Stomach smooth muscle (tissue), 2 donors: ENCODE data around the gene FAM3A.

ENCODE experiments used
- H3K27ac ChIP-seq: one replicate; pipeline ENCODE4 v1.7.0; 2013; ENCODE audit warnings: mild to moderate bottlenecking, low read length, inconsistent platforms
- H3K27me3 ChIP-seq, 2 donors: one replicate each; pipeline ENCODE4 v1.7.0; 2013; ENCODE audit warnings: low read length in 2 of 2; ENCODE audit not compliant: insufficient read depth in 2 of 2, control insufficient read depth in 1 of 2
- H3K36me3 ChIP-seq, 2 donors: one replicate each; pipeline ENCODE4 v1.7.0; 2013; ENCODE audit warnings: low read length in 2 of 2; ENCODE audit not compliant: control insufficient read depth in 2 of 2, insufficient read depth in 2 of 2
- H3K4me1 ChIP-seq: one replicate; pipeline ENCODE4 v1.7.0; 2013; ENCODE audit warnings: low read length; ENCODE audit not compliant: control insufficient read depth, insufficient read depth
- H3K4me3 ChIP-seq, 2 donors: one replicate each; pipeline ENCODE4 v1.7.0; 2013; ENCODE audit warnings: low read length in 2 of 2
- H3K9ac ChIP-seq, 2 donors: one replicate each; pipeline ENCODE4 v1.7.0; 2013; ENCODE audit warnings: low read length in 2 of 2, mild to moderate bottlenecking in 1 of 2
- H3K9me3 ChIP-seq, 2 donors: one replicate each; pipeline ENCODE4 v1.7.0; 2013; ENCODE audit warnings: low read length in 2 of 2; ENCODE audit not compliant: control insufficient read depth in 2 of 2
- donor health status: healthy.
- donor health status: Pancreatic carcinoma.

The FAM3A gene

GRCh38 chrX:154487518-154488290, 28.3 kb downstream of the FAM3A start:
- H3K4me1 ChIP-seq, result peaks cover 38% of the 10 kb centered on the region
- H3K9me3 ChIP-seq, result no peaks in the 10 kb centered on the region
- H3K27ac ChIP-seq, result no peak overlapping the region
- no peak overlapping the region for H3K4me3 ChIP-seq
- peaks cover 0 to 3% of the 10 kb centered on the region in 2 donors for H3K27me3 ChIP-seq
- H3K36me3 ChIP-seq, result peaks cover 2 to 3% of the 10 kb centered on the region in 2 donors
- no peak overlapping the region for H3K9ac ChIP-seq

GRCh38 chrX:154486396-154487207, 29.4 kb downstream of the FAM3A start, which contains the start of gene UBL4A:
TSS of gene UBL4A (minus strand) at chrX:154486615. CDS start at chrX:154486584, 31 bp downstream.
- H3K36me3 ChIP-seq, result peaks cover 2 to 3% of the 10 kb centered on the region in 2 donors
- H3K4me1 ChIP-seq, result peaks cover 38% of the 10 kb centered on the region
- peak within 1 kb of the TSS; percentile 46 to 74 for H3K4me3 ChIP-seq
- peak within 1 kb of the TSS; percentile 22 to 55 for H3K9ac ChIP-seq
- H3K9me3 ChIP-seq, result no peaks in the 10 kb centered on the region
- peaks cover 0 to 3% of the 10 kb centered on the region in 2 donors for H3K27me3 ChIP-seq
- H3K27ac ChIP-seq, result peak within 1 kb of the TSS; percentile 60

GRCh38 chrX:154486052-154486395, 30.0 kb downstream of the FAM3A start:
- H3K9me3 ChIP-seq, result no peaks in the 10 kb centered on the region
- H3K4me1 ChIP-seq, result peaks cover 38% of the 10 kb centered on the region
- H3K4me3 ChIP-seq, result peak overlapping the region; percentile 46 to 74
- peak overlapping the region; percentile 46 for H3K27ac ChIP-seq
- peaks cover 2 to 3% of the 10 kb centered on the region in 2 donors for H3K36me3 ChIP-seq
- peak overlapping the region; percentile 22 to 55 for H3K9ac ChIP-seq
- H3K27me3 ChIP-seq, result peaks cover 0 to 3% of the 10 kb centered on the region in 2 donors

GRCh38 chrX:154485150-154486051, 30.6 kb downstream of the FAM3A start:
- Histone ChIP-seq H3K27ac (peak overlapping the region; percentile 46), H3K9me3 (no peaks in the 10 kb centered on the region), H3K4me1 (peaks cover 38% of the 10 kb centered on the region), H3K4me3 (peak overlapping the region; percentile 46 to 74), H3K9ac (no peak overlapping the region), H3K36me3 (peaks cover 2 to 3% of the 10 kb centered on the region in 2 donors), H3K27me3 (peaks cover 0 to 3% of the 10 kb centered on the region in 2 donors)

GRCh38 chrX:154484255-154485149, 31.5 kb downstream of the FAM3A start:
- no peak overlapping the region for H3K27ac ChIP-seq
- H3K4me1 ChIP-seq, result peaks cover 37% of the 10 kb centered on the region
- peaks cover 0 to 3% of the 10 kb centered on the region in 2 donors for H3K27me3 ChIP-seq
- no peak overlapping the region for H3K4me3 ChIP-seq
- H3K9me3 ChIP-seq, result no peaks in the 10 kb centered on the region
- peaks cover 2 to 3% of the 10 kb centered on the region in 2 donors for H3K36me3 ChIP-seq
- no peak overlapping the region for H3K9ac ChIP-seq

- Histone ChIP-seq H3K4me1 (peaks cover 35% of the 10 kb centered on the region), H3K27ac (no peak overlapping the region), H3K4me3 (no peak overlapping the region), H3K36me3 (peaks cover 2 to 3% of the 10 kb centered on the region in 2 donors), H3K9ac (no peak overlapping the region), H3K9me3 (no peaks in the 10 kb centered on the region), H3K27me3 (peaks cover 0 to 3% of the 10 kb centered on the region in 2 donors)
These were observed 32.7 kb downstream of the FAM3A start for GRCh38 chrX:154483325-154483724.

- H3K9me3 ChIP-seq, result no peaks in the 10 kb centered on the region
- H3K4me1 ChIP-seq, result peaks cover 36% of the 10 kb centered on the region
- no peak overlapping the region for H3K27ac ChIP-seq
- peaks cover 0 to 3% of the 10 kb centered on the region in 2 donors for H3K27me3 ChIP-seq
- H3K36me3 ChIP-seq, result peaks cover 2 to 3% of the 10 kb centered on the region in 2 donors
- H3K4me3 ChIP-seq, result no peak overlapping the region
- no peak overlapping the region for H3K9ac ChIP-seq
These were observed 33.2 kb downstream of the FAM3A start for GRCh38 chrX:154482786-154483185.

GRCh38 chrX:154481911-154482601, 34.0 kb downstream of the FAM3A start:
- Histone ChIP-seq H3K4me1 (peaks cover 32% of the 10 kb centered on the region), H3K9ac (no peak overlapping the region), H3K27me3 (peaks cover 0 to 2% of the 10 kb centered on the region in 2 donors), H3K9me3 (no peaks in the 10 kb centered on the region), H3K27ac (no peak overlapping the region), H3K4me3 (no peak overlapping the region), H3K36me3 (peaks cover 2 to 3% of the 10 kb centered on the region in 2 donors)

GRCh38 chrX:154481195-154481594, 34.8 kb downstream of the FAM3A start:
- Histone ChIP-seq H3K27ac (no peak overlapping the region), H3K4me1 (peaks cover 30% of the 10 kb centered on the region), H3K36me3 (peaks cover 2 to 3% of the 10 kb centered on the region in 2 donors), H3K9me3 (no peaks in the 10 kb centered on the region), H3K4me3 (no peak overlapping the region), H3K9ac (no peak overlapping the region), H3K27me3 (peaks cover 0 to 3% of the 10 kb centered on the region in 2 donors)
